SK-N-MC (cell line): ENCODE data around the gene DPM2.

Experiments
- EZH2 ChIP-seq: fragments of 200-600 bp; sonication (generic); IDR thresholded peaks from one replicate; pipeline ENCODE4 v1.6.1; 2017; ENCODE audit warnings: antibody characterized with exemption
- FOXP2 ChIP-seq: optimal IDR thresholded peaks from 2 replicates; pipeline ENCODE3; 2011; ENCODE audit warnings: mild to moderate bottlenecking, moderate library complexity; ENCODE audit not compliant: insufficient read depth; ENCODE audit errors: extremely low read length, control extremely low read depth
- POLR2AphosphoS5 ChIP-seq: IDR thresholded peaks from 2 replicates; pipeline ENCODE4 v1.6.1; 2012; ENCODE audit warnings: mild to moderate bottlenecking, low read depth, low read length, borderline replicate concordance

- TF ChIP-seq EZH2 (no peak), POLR2AphosphoS5 (no peak; the same call in 1 of the 2 replicates), FOXP2 (no peak)
Observed at GRCh38 chr9:127916720-127917581, 20.7 kb downstream of the DPM2 start, which contains the start of gene ST6GALNAC4.
